DND-41 (cell line): ENCODE measurements around the gene RBFOX1.

Source experiments
- ATAC-seq: fragments of 200-7000 bp; cut with Tn5 transposase; 3 replicates; pipeline ENCODE4 v1.9.1; 2021; ENCODE audit warnings: low read depth; ENCODE audit not compliant: insufficient read depth
- DNase-seq: peaks from one replicate; pipeline ENCODE4 v3.0.0-alpha.2; 2020
- H2AFZ ChIP-seq: 2 replicates; pipeline ENCODE4 v1.6.0; 2012; ENCODE audit warnings: low read depth, low read length
- H3K27ac ChIP-seq: 2 replicates; pipeline ENCODE4 v1.5.1; 2012; ENCODE audit warnings: low read length, inconsistent platforms
- H3K27me3 ChIP-seq: fragments of 200-600 bp; sonication (generic); 2 replicates; pipeline ENCODE4 v1.6.0; 2012; ENCODE audit warnings: low read length, mild to moderate bottlenecking, inconsistent platforms; ENCODE audit not compliant: insufficient read depth, poor library complexity
- H3K36me3 ChIP-seq: 2 replicates; pipeline ENCODE4 v1.5.1; 2012; ENCODE audit warnings: low read length, inconsistent platforms; ENCODE audit not compliant: insufficient read depth
- H3K4me1 ChIP-seq: 2 replicates; pipeline ENCODE4 v1.5.1; 2012; ENCODE audit warnings: mild to moderate bottlenecking, low read length; ENCODE audit not compliant: insufficient read depth
- H3K4me2 ChIP-seq: 2 replicates; pipeline ENCODE4 v1.6.0; 2012; ENCODE audit warnings: mild to moderate bottlenecking, moderate library complexity, low read length, inconsistent platforms; ENCODE audit not compliant: insufficient read depth
- H3K4me3 ChIP-seq, 2 experiments: fragments of 200-600 bp in 1 of 2; shearing (Covaris generic) in 1 of 2; 2 replicates each; pipeline ENCODE4 v1.5.1; 2012 to 2016; ENCODE audit warnings: inconsistent platforms in 2 of 2, low read length in 2 of 2, mild to moderate bottlenecking in 2 of 2, low read depth in 1 of 2, moderate library complexity in 1 of 2
- H3K79me2 ChIP-seq: 2 replicates; pipeline ENCODE4 v1.6.0; 2012; ENCODE audit warnings: low read length, inconsistent platforms; ENCODE audit not compliant: insufficient read depth
- H3K9ac ChIP-seq: 2 replicates; pipeline ENCODE4 v1.6.0; 2012; ENCODE audit warnings: low read depth, mild to moderate bottlenecking, inconsistent platforms, low read length, moderate library complexity
- H3K9me3 ChIP-seq: 2 replicates; pipeline ENCODE4 v1.5.1; 2012; ENCODE audit warnings: low read length, moderate library complexity, mild to moderate bottlenecking, inconsistent platforms; ENCODE audit not compliant: insufficient read depth, severe bottlenecking
- H4K20me1 ChIP-seq: 2 replicates; pipeline ENCODE4 v1.6.0; 2012; ENCODE audit warnings: low read length; ENCODE audit not compliant: insufficient read depth
- CTCF ChIP-seq: IDR thresholded peaks from 2 replicates; pipeline ENCODE4 v1.5.1; 2012; ENCODE audit warnings: borderline replicate concordance, low read length, moderate library complexity, mild to moderate bottlenecking; ENCODE audit not compliant: poor library complexity, severe bottlenecking; ENCODE audit errors: extremely low read depth
- EZH2 ChIP-seq: IDR thresholded peaks from 3 replicates; pipeline ENCODE4 v1.6.1; 2012; ENCODE audit warnings: borderline replicate concordance, low read depth, mild to moderate bottlenecking, moderate library complexity, low read length, inconsistent platforms; ENCODE audit not compliant: severe bottlenecking

The RBFOX1 gene

GRCh38 chr16:7487574-7488323 is 155.1 kb downstream of the RBFOX1 start:
- no peak overlapping the region for H3K4me2 ChIP-seq
- ATAC-seq (no peak), DNase-seq (no peak)
- H3K36me3 ChIP-seq: no peaks in the 10 kb centered on the region
- no peak overlapping the region for H3K27ac ChIP-seq
- H3K79me2 ChIP-seq: no peaks in the 10 kb centered on the region
- H3K27me3 ChIP-seq: no peaks in the 10 kb centered on the region
- no peaks in the 10 kb centered on the region for H4K20me1 ChIP-seq
- no peaks in the 10 kb centered on the region for H3K4me1 ChIP-seq
- no peak overlapping the region for H2AFZ ChIP-seq
- no peak overlapping the region for H3K4me3 ChIP-seq
- no peaks in the 10 kb centered on the region for H3K9me3 ChIP-seq
- H3K9ac ChIP-seq: no peak overlapping the region
- TF ChIP-seq CTCF: no peak
- no peak for TF ChIP-seq EZH2

DNA sequence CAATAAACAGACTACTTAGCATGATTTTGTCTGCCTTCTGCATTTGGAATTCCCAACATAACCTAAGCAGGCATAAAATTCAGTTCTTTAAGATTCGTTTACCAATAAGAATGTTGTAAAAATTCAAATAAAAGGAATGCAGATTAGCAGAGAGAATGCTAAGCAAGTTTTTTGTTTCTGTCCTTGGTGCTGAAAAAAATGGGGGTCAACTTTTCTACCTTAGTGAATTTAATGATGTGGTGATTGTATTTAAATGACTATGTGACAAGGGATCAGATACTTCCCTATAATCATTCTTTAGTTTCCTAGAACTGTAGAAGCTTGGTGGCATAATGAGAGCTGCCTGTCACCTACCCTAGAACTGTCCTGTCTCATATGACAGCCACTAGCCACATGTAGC is 159.5 kb downstream of the RBFOX1 start:
- H4K20me1 ChIP-seq: no peaks in the 10 kb centered on the region
- no peaks in the 10 kb centered on the region for H3K79me2 ChIP-seq
- H2AFZ ChIP-seq: no peak overlapping the region
- ATAC-seq (no peak), DNase-seq (no peak)
- no peaks in the 10 kb centered on the region for H3K36me3 ChIP-seq
- no peak for TF ChIP-seq CTCF
- no peak for TF ChIP-seq EZH2
- no peaks in the 10 kb centered on the region for H3K4me1 ChIP-seq
- H3K27ac ChIP-seq: no peak overlapping the region
- H3K9me3 ChIP-seq: no peaks in the 10 kb centered on the region
- H3K4me2 ChIP-seq: no peak overlapping the region
- H3K9ac ChIP-seq: no peak overlapping the region
- no peak overlapping the region for H3K4me3 ChIP-seq
- no peaks in the 10 kb centered on the region for H3K27me3 ChIP-seq

DNA sequence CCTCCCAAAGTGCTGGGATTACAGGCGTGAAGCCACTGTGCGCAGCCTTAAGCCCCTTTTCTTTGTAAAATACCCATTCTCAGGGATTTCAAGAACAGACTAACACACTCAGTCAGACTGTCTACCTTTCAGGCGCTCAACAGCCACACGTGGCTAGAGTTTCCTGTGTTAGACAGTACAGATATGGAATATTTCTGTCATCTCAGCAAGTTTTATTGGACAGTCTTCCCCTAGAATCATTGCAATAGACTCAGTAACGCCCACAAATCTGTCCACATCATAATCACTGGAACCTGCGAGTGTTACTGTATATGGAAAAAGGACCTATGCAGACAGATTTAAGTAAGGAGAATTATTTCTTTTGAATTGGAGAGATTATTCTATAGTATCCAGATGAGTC is 160.5 kb downstream of the RBFOX1 start:
- no peak overlapping the region for H3K4me2 ChIP-seq
- H3K9ac ChIP-seq: no peak overlapping the region
- H3K27me3 ChIP-seq: no peaks in the 10 kb centered on the region
- H4K20me1 ChIP-seq: no peaks in the 10 kb centered on the region
- no peaks in the 10 kb centered on the region for H3K79me2 ChIP-seq
- H3K4me3 ChIP-seq: no peak overlapping the region
- no peak overlapping the region for H2AFZ ChIP-seq
- H3K27ac ChIP-seq: no peak overlapping the region
- H3K9me3 ChIP-seq: no peaks in the 10 kb centered on the region
- TF ChIP-seq EZH2: no peak
- TF ChIP-seq CTCF: no peak
- H3K36me3 ChIP-seq: no peaks in the 10 kb centered on the region
- DNase-seq (no peak), ATAC-seq (no peak)
- no peaks in the 10 kb centered on the region for H3K4me1 ChIP-seq

- Histone ChIP-seq H3K4me3 (no peak overlapping the region), H3K9me3 (no peaks in the 10 kb centered on the region), H4K20me1 (no peaks in the 10 kb centered on the region), H3K4me2 (no peak overlapping the region), H2AFZ (no peak overlapping the region), H3K27ac (no peak overlapping the region), H3K27me3 (no peaks in the 10 kb centered on the region), H3K36me3 (no peaks in the 10 kb centered on the region), H3K79me2 (no peaks in the 10 kb centered on the region), H3K4me1 (no peaks in the 10 kb centered on the region), H3K9ac (no peak overlapping the region)
- no peak for DNase-seq
- ATAC-seq: no peak
- no peak for TF ChIP-seq CTCF
- TF ChIP-seq EZH2: no peak
Measured at GRCh38 chr16:7497691-7498090, 165.0 kb downstream of the RBFOX1 start.
